ENCODE results near the gene DEPDC7.
"Not testable (repeated sequence)": the region's sequence is repeated elsewhere in the genome, so short reads cannot be mapped to it uniquely, and the experiment has no call there.

The DEPDC7 gene

DNA sequence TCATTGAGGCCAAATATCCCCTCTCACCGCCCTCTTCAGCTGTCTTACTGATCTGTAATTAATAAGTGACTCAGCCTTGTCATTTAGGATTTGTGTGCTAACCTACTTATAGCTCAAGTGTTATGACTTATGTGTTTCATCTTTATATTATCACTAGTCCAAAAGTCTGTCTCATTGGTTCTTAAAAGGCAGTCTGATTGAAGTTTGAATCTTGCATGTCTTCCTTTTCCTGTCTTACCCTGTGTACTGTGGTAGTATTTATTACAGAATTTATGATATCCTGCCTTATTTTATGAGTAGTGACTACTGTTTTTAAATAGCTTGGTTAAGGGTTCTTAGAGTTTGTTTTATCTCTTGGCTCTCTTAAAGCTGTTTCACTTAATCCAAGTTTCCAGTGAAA lies 6.3 kb downstream of the DEPDC7 start:
- in situ Hi-C loops (cut with HindIII; ENCODE audit: low sequenced_read_pairs): no loop called here

DNA sequence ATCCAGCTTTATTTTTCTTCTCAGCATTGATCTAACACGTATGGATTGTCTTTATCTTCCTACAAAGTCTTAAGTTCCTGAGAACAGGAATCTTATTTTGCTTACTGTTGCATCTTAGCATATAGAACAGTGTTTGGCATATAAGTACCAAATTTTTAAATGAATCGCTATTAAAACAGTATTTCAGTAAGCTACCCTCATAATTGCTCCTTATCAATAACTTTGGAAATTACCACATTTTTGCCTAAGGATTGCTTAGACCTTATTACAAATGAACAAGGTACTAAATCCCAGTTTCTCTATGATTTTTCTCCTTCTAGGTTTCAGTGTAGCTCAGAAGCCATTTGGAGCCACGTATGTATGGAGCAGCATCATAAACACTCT lies 9.7 kb downstream of the DEPDC7 start:
- in situ Hi-C loops (cut with HindIII; ENCODE audit: low sequenced_read_pairs): no loop called here

DNA sequence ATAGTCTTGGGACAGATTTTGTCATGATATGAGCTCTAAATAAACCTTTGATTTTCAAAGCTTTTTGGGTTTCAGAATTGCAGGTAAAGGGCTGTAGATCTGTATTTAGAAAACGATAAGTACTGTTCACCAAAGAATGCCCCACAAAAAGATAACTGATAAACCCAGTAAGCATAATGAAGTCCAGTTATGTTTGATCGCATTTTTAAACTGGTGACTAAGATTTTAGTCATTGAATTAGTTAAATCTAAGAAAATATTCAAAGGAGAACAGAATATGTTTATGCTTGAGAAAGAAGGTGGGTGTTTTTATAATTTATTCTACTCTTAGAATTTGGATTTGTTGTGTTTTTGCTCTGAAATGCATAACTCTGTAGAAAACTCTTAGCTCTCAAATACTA lies 11.6 kb downstream of the DEPDC7 start:
- in situ Hi-C loops (cut with HindIII; ENCODE audit: low sequenced_read_pairs): no loop called here

DNA sequence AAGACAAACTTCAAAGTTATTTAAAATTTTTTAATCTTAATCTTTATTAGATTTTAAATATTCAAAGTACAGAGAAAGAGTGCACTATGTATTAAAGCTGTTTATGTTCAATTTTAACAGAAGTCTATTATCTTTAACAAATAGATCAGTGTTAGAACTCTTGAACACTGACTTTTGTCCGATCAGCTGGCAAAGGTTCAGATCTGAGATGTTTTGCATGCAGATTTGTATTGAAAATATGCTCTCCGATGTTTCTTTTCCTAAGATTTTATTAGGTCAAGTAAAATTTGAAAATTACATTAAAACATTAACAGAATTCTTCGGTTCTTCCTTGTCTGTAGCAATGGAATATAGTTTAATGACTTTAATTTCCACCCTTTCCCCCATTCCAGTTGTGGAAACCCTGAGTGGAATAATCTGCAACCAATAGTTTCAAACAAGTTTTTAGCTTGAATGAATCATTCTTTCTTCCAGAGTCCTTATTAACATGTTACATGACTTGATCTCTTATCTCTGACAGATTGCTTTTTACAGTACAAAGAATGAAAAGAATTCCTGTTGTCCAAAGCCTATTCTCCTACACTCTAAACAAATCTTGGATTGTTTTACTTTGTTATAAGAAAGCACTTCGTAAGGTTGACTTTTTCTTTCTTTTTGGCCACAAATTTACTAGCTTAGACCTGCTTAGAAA lies 12.3 kb downstream of the DEPDC7 start:
- in situ Hi-C loops (cut with HindIII; ENCODE audit: low sequenced_read_pairs): no loop called here

DNA sequence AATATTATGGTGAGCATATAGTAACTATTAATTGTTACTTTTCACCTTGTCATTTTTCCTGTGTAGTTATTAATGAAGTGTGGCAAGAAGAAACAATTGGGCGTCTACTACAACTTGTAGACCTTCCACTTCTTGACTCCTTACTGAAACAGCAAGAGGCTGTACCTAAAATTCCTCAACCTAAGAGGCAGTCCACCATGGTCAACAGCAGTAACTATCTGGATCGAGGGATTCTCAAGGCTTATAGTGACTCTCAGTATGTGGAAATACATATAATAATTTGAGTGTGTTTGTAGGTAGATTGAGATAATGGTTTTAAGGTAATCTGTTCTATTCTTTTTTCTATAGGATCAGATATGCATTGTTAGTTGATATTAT lies 12.8 kb downstream of the DEPDC7 start:
- in situ Hi-C loops (cut with HindIII; ENCODE audit: low sequenced_read_pairs): no loop called here

DNA sequence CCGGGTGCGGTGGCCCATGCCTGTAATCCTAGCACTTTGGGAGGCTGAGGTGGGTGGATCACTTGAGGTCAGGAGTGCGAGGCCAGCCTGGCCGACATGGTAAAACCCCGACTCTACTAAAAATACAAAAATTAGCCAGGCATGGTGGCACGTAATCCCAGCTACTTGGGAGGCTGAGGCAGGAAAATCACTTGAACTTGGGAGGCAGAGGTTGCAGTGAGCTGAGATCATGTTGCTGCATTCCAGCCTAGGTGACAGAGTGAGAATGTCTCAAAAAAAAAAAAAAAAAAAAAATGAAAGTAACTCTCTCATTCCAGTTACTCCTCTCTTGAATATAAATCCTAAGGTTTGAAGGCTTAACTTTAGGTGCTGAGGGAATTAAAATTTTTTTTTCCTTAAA lies 13.5 kb downstream of the DEPDC7 start:
- in situ Hi-C loops (cut with HindIII; ENCODE audit: low sequenced_read_pairs): not testable (repeated sequence)

DNA sequence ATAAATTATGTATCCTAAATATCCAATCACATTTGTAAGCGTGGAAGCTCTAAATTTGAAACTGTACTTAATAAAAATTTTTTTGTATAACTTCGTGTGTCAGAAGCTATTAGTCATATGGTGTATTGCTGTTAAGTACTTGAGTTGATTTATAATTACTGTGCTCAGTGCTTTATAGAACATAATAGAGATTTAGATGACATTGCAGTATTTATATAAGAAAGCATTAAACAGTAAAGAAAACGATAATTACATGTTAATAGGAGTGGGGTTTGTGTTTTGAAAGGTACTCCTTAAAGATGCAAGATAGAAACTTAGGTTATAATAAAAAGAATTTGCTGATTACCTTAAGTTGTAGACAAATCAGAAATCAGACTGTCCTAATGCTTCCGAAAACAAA lies 17.8 kb downstream of the DEPDC7 start:
- in situ Hi-C loops (cut with HindIII; ENCODE audit: low sequenced_read_pairs): no loop called here

DNA sequence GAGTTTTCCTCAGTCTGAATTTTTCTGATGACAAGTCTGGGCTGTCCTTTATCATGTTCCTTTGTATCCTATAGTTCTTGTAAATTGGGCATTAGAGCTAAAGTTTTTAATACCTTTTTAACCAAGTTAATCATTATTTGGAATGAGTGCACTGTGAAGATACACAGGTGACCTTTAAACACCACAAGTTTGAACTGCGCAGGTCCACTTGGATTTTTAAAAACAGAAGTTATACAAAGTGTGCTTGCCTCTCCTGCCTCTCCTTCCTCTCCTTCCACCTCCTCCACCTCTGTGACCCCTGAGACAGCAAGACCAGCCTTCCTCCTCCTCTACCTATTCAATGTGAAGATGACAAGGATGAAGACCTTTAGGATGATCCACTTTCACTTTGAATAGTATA lies 19.3 kb downstream of the DEPDC7 start:
- in situ Hi-C loops (cut with HindIII; ENCODE audit: low sequenced_read_pairs): no loop called here

DNA sequence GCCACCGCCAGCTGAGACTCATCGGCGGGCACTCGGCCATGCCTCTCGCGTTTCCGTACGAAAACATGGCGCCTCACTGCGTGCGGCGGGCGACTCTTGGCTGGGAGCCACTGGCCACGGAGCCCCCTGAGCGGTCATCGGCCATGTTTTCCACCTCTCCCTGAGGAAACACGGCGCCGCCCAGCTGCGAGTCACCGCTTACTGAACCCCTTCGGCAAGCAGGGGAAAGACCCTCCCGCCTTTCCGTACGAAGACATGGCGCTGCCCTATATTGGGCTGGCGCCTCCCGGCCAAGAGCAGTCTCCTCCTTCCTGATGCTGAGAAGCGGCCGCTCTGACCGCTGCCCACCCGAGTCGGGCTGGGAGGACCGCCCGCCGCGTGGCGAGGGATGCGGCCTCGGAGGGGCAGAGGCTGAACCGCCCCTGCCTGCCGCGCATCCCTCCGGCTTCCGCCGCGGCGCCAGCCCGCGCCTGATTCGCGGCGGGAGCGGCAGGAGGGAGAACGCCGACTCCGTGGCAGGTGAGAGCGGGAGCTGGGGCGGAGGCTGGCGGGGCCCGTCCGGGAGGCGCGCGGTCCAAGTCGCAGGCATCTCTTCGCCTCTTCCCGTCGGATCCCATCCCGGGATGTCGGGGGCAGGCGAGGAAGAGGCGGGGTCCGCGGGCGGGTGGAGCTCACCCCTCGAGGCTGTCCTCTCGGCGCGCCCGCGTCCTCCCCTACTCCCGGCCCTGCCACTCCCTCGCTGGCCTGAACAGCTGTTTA lies 23.8 kb downstream of the DEPDC7 start, which contains the start of gene TCP11L1:
Gene TCP11L1, plus strand, starts transcription at position 299 of the 759 bp plus-strand sequence. CDS start 4,202 bp downstream, outside the sequence.
- in situ Hi-C loops (cut with HindIII; ENCODE audit: low sequenced_read_pairs): no loop called here

DNA sequence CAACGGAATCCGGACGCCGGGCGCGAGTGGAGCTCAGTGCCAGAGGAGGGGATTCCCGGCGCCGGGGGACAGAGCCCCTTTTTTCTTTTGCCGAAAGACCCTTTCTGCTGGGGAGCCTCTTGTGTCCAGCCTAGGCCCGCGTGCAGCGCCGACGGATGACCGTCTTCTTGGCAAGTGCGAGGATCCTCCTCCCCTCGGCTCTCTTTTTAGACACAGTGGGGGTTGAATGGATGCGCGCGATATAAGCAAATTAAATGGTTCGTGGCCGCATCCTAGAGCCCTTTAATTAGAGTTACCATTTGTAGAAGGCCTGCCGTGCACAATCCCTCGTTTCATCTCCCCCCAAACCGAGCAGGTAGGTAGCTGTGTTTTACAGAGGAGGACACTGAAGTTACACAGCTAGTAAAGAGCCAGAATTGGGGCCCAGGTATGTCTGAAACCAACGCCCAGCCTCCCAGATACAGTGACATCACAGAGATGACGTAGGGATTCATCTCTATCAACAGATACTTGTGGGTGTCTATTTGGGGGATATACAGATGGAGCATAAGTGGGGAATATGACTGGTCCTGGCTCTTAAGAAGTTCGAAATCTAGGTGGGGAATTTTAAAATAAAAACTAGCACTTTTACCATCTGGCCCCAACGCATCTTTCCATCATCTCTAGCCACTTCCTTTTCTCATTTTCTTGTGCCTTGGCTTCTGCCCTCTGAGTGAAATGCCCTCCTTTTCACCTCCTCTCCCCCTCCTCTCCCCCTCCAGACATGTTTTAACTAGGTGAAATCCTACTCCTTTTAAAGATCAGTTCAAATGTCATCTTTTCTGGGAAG lies 24.6 kb downstream of the DEPDC7 start:
- in situ Hi-C loops (cut with HindIII; ENCODE audit: low sequenced_read_pairs): no loop called here

DNA sequence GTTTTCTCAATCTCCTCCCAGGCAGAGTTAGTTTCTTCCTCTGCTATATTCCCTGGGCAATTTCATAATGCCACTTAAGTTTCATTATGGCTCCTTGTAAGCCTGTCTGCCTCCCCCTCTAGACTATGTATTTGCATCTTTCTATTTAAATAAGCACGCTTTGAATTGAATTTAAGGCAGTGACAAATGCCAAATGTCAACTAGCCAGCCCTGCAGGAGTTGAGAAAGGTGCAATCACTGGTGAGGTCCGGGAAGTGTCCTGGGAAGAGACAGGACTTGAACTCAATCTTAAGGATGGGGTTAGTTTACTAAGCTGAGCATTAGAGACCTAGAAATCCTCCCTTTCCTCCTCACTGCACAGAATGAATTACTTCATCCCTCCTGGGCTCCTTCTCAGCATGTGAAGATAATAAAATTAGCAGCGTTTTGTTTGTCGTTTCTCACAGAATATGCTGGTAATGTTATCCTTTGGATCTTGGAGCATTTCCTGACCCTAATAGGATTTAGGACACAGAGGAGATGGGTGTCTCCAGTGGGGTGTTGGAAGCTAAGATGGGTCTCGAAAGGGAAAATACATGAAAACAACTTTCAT lies 25.3 kb downstream of the DEPDC7 start:
- in situ Hi-C loops (cut with HindIII; ENCODE audit: low sequenced_read_pairs): no loop called here

DNA sequence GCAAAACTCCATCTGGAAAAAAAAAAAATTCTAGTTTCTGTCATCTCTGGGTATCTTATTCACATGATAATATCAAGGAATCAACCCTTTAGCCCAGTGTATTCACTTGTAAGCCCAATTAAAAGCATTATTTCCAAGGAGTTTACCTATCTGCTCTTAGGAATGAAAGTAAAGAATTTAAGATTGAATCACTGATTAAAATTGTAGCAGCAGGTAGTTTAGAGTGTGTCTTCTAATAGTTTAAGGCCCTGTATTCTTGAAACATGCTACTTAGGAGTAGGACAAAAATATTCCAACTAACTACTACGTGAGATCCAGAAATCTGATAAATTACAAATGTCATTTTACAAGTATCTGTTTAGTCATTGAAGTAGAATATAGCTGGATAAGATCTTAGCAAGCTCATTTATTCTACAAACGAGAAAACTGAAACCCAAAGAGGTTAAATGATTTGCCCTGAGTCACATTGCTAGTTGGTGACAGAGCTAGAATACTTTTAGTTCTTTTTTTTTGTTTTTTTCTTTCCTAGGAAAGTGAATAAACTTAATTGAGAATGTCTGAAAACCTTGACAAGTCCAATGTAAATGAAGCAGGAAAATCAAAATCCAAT lies 27.6 kb downstream of the DEPDC7 start:
- in situ Hi-C loops (cut with HindIII; ENCODE audit: low sequenced_read_pairs): no loop called here

DNA sequence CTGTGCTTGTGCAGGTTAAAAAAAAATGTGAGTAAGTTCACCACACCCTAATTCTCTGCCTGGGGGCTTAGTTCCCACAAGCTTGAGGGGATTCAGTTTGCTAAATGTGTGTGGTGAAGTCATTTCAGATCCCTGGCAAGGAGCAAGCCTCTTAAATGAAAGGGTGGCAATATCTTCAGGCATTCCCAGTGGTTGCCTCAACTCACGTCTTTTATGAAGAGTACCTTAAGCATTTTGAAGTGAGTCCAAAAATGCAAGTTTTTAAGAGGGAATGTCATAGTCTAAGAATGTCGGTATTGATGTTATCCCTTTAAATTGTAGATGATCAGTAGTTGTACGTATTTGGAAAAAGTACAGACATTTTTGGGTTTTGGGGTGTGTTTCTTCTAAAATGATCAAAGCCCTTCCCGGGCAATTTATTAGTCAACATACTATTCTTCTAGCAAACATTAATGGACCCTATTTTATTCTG lies 28.6 kb downstream of the DEPDC7 start:
- in situ Hi-C loops (cut with HindIII; ENCODE audit: low sequenced_read_pairs): no loop called here

DNA sequence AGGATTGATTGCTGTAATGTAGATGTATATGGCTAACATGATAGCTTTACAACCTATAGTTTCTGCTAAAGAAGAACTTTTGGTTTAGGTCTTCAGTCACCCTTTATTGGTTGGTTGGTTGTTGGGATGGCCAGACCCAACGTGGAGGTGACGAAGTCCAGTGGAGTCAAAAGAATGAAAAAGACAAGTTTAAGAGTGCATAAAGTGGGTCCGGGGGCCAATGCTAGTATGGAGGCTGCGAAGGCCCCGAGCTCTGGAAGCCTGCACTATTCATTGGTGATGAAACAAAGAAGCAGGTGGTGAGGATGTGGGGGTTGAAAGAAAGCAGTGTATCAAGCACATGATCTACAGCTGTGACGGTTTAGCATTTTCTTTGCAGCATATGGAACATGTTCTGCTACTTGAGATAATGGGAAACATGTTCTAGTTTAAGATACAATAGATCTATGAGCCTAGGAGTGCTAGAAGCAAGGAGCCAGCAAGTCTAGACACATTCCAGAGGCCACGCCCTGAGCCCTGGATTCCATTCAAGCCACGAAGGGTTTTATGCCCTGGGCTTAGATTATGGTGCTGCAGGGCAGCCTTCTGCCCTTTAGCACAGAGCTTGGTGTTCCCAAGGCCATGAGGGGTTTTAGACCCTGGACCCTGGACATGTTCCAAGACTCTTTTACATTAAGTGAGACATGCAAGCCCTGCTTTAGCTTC lies 30.0 kb downstream of the DEPDC7 start:
- in situ Hi-C loops (cut with HindIII; ENCODE audit: low sequenced_read_pairs): no loop called here

DNA sequence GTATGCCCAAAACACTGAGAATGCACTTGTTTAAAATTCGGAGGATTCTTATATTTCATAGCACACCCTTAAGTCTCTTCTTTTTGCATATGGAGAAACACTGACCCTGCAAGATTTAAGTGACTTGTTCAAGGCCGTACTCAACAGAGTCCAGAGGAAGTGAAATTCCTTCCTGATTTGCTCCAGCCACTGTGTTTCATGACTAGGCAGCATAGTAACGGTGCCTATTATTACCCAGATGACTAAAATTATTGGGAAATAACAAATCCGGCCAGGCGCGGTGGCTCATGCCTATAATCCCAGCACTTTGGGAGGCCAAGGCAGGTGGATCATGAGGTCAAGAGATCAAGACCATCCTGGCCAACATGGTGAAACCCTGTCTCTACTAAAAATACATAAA lies 33.0 kb downstream of the DEPDC7 start:
- in situ Hi-C loops (cut with HindIII; ENCODE audit: low sequenced_read_pairs): not testable (repeated sequence)

DNA sequence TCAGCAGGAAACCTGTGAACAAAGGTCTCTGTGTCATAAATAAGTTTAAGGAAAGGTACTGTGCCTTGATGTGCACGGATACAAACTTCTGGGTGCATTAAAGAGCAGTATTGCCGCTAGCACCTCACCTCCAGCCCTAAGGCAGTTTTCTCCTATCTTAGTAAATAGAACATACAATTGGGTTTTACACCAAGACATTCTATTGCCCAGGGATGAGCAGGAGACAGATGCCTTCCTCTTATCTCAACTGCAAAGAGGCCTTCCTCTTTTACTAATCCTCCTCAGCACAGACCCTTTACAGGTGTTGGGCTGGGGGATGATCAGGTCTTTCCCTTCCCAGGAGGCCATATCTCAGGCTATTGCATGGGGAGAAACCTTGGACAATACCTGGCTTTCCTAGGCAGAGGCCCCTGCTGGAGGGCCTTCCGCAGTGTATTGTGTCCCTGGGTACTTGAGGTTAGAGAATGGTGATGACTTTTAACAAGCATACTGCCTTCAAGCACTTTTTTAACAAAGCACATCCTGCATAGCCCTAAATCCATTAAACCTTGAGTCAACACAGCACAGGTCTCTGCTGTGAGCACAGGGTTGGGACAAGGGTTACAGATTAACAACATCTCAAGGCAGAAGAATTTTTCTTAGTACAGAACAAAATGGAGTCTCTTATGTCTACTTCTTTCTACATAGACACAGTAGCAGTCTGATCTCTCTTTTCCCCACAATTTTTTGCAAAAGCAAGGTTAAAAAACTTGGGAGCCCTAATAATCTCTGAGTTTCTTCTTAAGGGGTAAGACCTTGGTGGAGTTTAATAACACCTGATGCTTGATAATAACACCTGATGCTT lies 34.1 kb downstream of the DEPDC7 start:
- in situ Hi-C loops (cut with HindIII; ENCODE audit: low sequenced_read_pairs): not testable (repeated sequence)

DNA sequence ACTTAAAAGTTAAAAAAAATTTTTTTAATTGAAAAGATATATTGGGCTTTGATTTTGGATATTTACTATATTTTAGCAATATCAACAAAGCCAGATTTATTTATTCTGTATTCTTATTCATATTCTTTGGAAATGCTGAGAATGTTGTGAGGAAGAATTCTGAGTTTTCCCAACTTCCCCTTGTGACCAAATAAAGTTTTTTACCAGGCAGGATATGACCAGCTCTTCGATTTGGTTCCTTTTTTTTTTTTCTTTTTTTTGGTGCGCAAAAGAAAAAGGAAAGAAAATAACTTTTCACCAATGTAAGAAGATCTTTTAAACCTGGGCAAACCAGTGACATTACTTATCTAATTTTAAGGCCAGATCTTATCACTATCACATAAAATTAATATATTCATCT lies 36.6 kb downstream of the DEPDC7 start:
- in situ Hi-C loops (cut with HindIII; ENCODE audit: low sequenced_read_pairs): no loop called here

DNA sequence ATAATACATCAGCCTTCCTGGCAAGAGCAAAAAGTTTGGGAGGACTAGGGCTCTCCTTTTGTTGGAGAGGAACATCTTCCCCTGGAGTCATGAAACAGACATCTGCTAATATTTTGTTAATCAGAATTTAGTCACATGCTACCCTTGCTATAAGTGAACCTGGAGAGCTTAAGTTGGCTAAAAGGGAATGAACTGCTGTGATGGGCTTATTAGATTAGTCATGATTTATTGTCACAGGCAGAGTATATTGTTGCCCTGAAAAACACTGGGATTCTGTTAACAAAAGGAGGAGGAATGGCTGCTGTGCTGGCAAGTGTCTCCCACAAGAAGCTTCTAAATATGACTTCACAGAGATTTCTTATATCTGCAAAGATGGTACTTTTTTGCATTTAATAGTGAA lies 39.7 kb downstream of the DEPDC7 start:
- in situ Hi-C loops (cut with HindIII; ENCODE audit: low sequenced_read_pairs): no loop called here

DNA sequence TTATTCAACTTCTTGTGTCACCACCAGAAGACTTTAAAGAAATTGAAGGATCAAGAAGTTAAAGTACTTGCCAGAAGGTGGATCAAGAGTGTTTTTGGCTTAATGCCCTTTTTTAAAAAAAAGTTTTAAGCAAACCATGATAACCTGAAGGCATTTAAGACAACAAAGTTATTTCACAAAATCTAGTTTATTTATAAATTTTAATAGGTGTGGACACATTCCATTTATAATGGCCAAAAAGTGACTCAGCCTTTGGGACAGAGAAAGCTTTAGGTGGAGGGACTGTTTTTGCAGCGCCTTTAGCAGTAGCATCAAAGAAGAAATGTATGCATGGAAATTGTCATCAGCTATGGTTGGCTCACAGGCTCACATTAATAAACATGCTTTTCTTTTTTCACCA lies 41.6 kb downstream of the DEPDC7 start:
- in situ Hi-C loops (cut with HindIII; ENCODE audit: low sequenced_read_pairs): no loop called here
